Psoas muscle (tissue), 8 donors: ENCODE data around the gene SUSD4. TPM values are rescaled to one million over a fixed set of nuclear protein-coding genes. Genes with fewer than 3 reads are reported as not detected.

ENCODE experiments used
- ATAC-seq, 4 donors: fragments of 200-7000 bp; cut with Tn5 transposase; one replicate each; pipeline ENCODE4 v1.9.1; 2020; ENCODE audit warnings: moderate library complexity in 3 of 4, mild to moderate bottlenecking in 2 of 4
- DNase-seq, 2 donors: peaks; one replicate each; pipeline ENCODE4 v3.0.0-alpha.2; 2020
- H3K27ac ChIP-seq: fragments of 200-600 bp; one replicate; pipeline ENCODE4 v1.8.0; 2022
- H3K27me3 ChIP-seq, 3 donors: fragments of 200-600 bp in 1 of 3; one replicate each; pipeline versions ENCODE4 v1.6.1 to v1.8.0; 2013 to 2022; ENCODE audit warnings: low read length in 2 of 3, mild to moderate bottlenecking in 2 of 3, moderate library complexity in 1 of 3; ENCODE audit not compliant: insufficient read depth in 3 of 3
- H3K36me3 ChIP-seq, 2 donors: fragments of 200-600 bp in 1 of 2; one replicate each; pipeline versions ENCODE4 v1.6.1 to v1.8.0; 2013 to 2022; ENCODE audit warnings: low read depth in 1 of 2, mild to moderate bottlenecking in 1 of 2, moderate library complexity in 1 of 2; ENCODE audit not compliant: insufficient read depth in 1 of 2
- H3K4me1 ChIP-seq: fragments of 200-600 bp; one replicate; pipeline ENCODE4 v1.8.0; 2022
- H3K4me3 ChIP-seq: fragments of 200-600 bp; one replicate; pipeline ENCODE4 v1.8.0; 2022; ENCODE audit warnings: mild to moderate bottlenecking
- H3K9me3 ChIP-seq: fragments of 200-600 bp; one replicate; pipeline ENCODE4 v1.8.0; 2022
- CTCF ChIP-seq: fragments of 200-600 bp; IDR thresholded peaks from one replicate; pipeline ENCODE4 v1.8.0; 2022; ENCODE audit warnings: antibody characterized with exemption
- WGBS, 3 donors: extraction: QIAGEN DNeasy Blood & Tissue Kit; methylation state at CpG; one replicate each; pipeline versions ENCODE4 v1.1.6 to v1.1.7; 2013; 5-methylcytosine and 5-hydroxymethylcytosine counted together
- intact Hi-C, 2 donors: fragments of 100-400 bp; cut with DNase I; formaldehyde crosslinking; loops; one replicate each; pipeline versions ENCODE4 v1.11.0 to v1.14.2; 2022
- polyA plus RNA-seq, 3 donors: library from polyadenylated mRNA; stranded (reverse); fragments of 200-250 nt; gene quantifications; one replicate each; pipeline ENCODE4 v1.2.3, GENCODE V29; 2013
- total RNA-seq, 4 donors: library from RNA; stranded (reverse); fragmentation: NEBNext Ultra II Directional in 2 of 4; extraction: Animal tissue kit (Norgen Biotek cat#: 25700) in 2 of 4; gene quantifications; one replicate each; pipeline versions ENCODE4 v1.2.1 to v1.2.4, GENCODE V29; 2021 to 2023
- donor health status: healthy with polysubstance abuse.
- donor health status: DM: no; HTN: no; CAD: no; lungs with moderate emphysema.
- donor health status: Bipolar disorder and iron deficiency.
- donor health status: healthy.
- donor health status: DM: yes; HTN: yes; CAD: no.
- donor health status: DM: no; HTN: no; CAD: no.
- donor health status: DM: no; HTN: no; CAD: no.
- donor health status: DM: yes; HTN: yes; CAD: no.

The SUSD4 gene
- total and polyA plus RNA-seq, 7 donors = 0.08 to 3.9 (median 0.21) TPM

GRCh38 chr1:223307544-223307943 lies 56.4 kb downstream of the SUSD4 start:
- H3K36me3 ChIP-seq = no peaks in the 10 kb centered on the region
- no peak overlapping the region for H3K4me3 ChIP-seq
- no peak for TF ChIP-seq CTCF
- H3K4me1 ChIP-seq = no peaks in the 10 kb centered on the region
- WGBS, 3 donors = 87 to 90% (median 88%) methylated on average over 5 of the region's 5 CpGs
- no peak for ATAC-seq
- no peak overlapping the region for H3K27ac ChIP-seq
- H3K27me3 ChIP-seq = no peaks in the 10 kb centered on the region
- intact Hi-C loops = no loop called here
- no peak for DNase-seq
- no peaks in the 10 kb centered on the region for H3K9me3 ChIP-seq

- no peaks in the 10 kb centered on the region for H3K4me1 ChIP-seq
- H3K27ac ChIP-seq = no peak overlapping the region
- no peaks in the 10 kb centered on the region for H3K27me3 ChIP-seq
- no peak overlapping the region for H3K4me3 ChIP-seq
- intact Hi-C loops = no loop called here
- H3K36me3 ChIP-seq = no peaks in the 10 kb centered on the region
- no peaks in the 10 kb centered on the region for H3K9me3 ChIP-seq
- no peak for DNase-seq
- WGBS, 3 donors = 36 to 66% (median 63%) methylated on average over 1 of the region's 1 CpG
- TF ChIP-seq CTCF = no peak
- ATAC-seq = no peak
These were observed 59.0 kb downstream of the SUSD4 start for GRCh38 chr1:223304931-223305330.

- H3K9me3 ChIP-seq = no peaks in the 10 kb centered on the region
- no peaks in the 10 kb centered on the region for H3K36me3 ChIP-seq
- H3K27ac ChIP-seq = no peak overlapping the region
- DNase-seq (no peak), ATAC-seq (no peak)
- WGBS, 3 donors = 90 to 91% (median 91%) methylated on average over 2 of the region's 2 CpGs
- H3K27me3 ChIP-seq = no peaks in the 10 kb centered on the region
- TF ChIP-seq CTCF = no peak
- intact Hi-C loops = no loop called here
- H3K4me3 ChIP-seq = no peak overlapping the region
- H3K4me1 ChIP-seq = no peaks in the 10 kb centered on the region
These were observed 62.6 kb downstream of the SUSD4 start for GRCh38 chr1:223301371-223301770.

- Histone ChIP-seq H3K4me1 (no peaks in the 10 kb centered on the region), H3K36me3 (no peaks in the 10 kb centered on the region), H3K27ac (no peak overlapping the region), H3K27me3 (no peaks in the 10 kb centered on the region), H3K9me3 (no peaks in the 10 kb centered on the region), H3K4me3 (no peak overlapping the region)
- no peak for ATAC-seq
- WGBS, 3 donors = 36 to 52% (median 36%) methylated on average over 1 of the region's 1 CpG
- intact Hi-C loops = no loop called here
- TF ChIP-seq CTCF = no peak
- DNase-seq = no peak
These were observed 64.4 kb downstream of the SUSD4 start for GRCh38 chr1:223299553-223299952.

- no peaks in the 10 kb centered on the region for H3K36me3 ChIP-seq
- intact Hi-C loops = no loop called here
- no peaks in the 10 kb centered on the region for H3K27me3 ChIP-seq
- no peak overlapping the region for H3K27ac ChIP-seq
- no peaks in the 10 kb centered on the region for H3K9me3 ChIP-seq
- H3K4me1 ChIP-seq = no peaks in the 10 kb centered on the region
- H3K4me3 ChIP-seq = no peak overlapping the region
- no peak for TF ChIP-seq CTCF
- no peak for ATAC-seq
- WGBS, 3 donors = 33 to 43% (median 35%) methylated on average over 5 of the region's 5 CpGs
- DNase-seq = no peak
These were observed 65.3 kb downstream of the SUSD4 start for GRCh38 chr1:223298701-223299100.
